Measurements from ENCODE around the gene OFD1. TPM values are rescaled to one million over a fixed set of nuclear protein-coding genes. Genes with fewer than 3 reads are reported as not detected.
A peak's percentile ranks its signal among the peaks of the same experiment; 100 is the strongest.

Gene OFD1
- total and polyA plus RNA-seq, 2 experiments from 2014 or later, result 23.5 TPM

DNA sequence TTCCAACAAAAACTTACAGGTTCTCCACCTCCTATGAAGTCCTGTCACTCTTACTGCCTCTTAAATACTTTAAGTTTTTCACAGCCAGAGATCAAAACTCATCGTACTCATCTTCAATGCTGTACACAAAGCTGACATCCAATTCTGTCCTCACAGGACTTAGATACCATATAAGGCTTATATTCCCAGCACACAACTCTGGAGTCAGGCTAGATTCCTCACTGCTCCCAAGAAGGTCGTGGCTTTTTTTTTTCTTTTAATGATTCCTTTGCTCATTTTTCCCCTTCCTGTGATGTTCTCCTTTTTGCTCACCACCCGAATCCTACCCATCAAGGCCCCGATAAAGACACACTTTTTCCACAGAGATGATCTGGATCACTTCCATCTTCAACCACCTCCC is 1.0 kb upstream of the OFD1 start:
- Histone ChIP-seq H2AFZ (no peak overlapping the region), H3K36me3 (replicated peaks; ENCODE audit: insufficient read depth, low read depth) (no peaks in the 10 kb centered on the region), H3K4me1 (ENCODE audit: insufficient read depth) (no peaks in the 10 kb centered on the region), H3K9me3 (ENCODE audit: low read depth) (no peaks in the 10 kb centered on the region), H3K27me3 (no peaks in the 10 kb centered on the region), H4K20me1 (ENCODE audit: insufficient read depth, poor library complexity, severe bottlenecking) (no peaks in the 10 kb centered on the region), H3K79me2 (peaks cover 62% of the 10 kb centered on the region), H3K27ac (peak overlapping the region; percentile 86), H3K9me2 (replicated peaks; ENCODE audit: insufficient read depth) (no peaks in the 10 kb centered on the region), H3K4me3 (peak overlapping the region; percentile 79), H3K4me2 (peak overlapping the region; percentile 73)
- no peak for TF ChIP-seq EZH2phosphoT487 (IDR thresholded peaks at IDR 0.05; ENCODE audit: low read depth, severe bottlenecking, unreplicated experiment)
- TF ChIP-seq, protein P1, sequence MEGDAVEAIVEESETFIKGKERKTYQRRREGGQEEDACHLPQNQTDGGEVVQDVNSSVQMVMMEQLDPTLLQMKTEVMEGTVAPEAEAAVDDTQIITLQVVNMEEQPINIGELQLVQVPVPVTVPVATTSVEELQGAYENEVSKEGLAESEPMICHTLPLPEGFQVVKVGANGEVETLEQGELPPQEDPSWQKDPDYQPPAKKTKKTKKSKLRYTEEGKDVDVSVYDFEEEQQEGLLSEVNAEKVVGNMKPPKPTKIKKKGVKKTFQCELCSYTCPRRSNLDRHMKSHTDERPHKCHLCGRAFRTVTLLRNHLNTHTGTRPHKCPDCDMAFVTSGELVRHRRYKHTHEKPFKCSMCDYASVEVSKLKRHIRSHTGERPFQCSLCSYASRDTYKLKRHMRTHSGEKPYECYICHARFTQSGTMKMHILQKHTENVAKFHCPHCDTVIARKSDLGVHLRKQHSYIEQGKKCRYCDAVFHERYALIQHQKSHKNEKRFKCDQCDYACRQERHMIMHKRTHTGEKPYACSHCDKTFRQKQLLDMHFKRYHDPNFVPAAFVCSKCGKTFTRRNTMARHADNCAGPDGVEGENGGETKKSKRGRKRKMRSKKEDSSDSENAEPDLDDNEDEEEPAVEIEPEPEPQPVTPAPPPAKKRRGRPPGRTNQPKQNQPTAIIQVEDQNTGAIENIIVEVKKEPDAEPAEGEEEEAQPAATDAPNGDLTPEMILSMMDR (IDR thresholded peaks at IDR 0.05; ENCODE audit: poor library complexity), result no peak
- TF ChIP-seq EZH2 (IDR thresholded peaks at IDR 0.05; ENCODE audit: borderline replicate concordance), result no peak
- 48% methylated on average over 4 of the region's 4 CpGs for WGBS (ENCODE audit: low lambda C conversion rate, missing lambda C conversion rate)
- DNase-seq (ENCODE audit: low spot score), result no peak

DNA sequence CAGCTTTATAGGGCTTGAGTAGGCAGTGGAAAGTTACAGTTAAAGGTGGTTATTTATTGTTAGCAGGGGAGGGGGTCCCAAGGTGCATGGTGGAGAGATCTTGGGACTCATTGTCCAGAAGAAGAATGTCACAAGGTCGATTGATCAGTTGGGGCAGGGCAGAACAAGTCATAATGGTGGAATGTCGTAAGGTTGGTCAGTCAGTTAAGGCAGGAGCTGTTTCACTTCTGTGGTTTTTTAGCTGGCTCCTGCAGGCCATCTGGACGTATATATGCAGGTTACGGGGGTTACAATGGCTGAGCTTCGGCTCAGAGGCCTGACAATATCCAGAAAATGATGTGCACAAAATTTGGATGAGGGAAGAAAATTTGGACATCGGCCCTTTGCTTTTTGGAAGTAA is 7.1 kb downstream of the OFD1 start:
- Histone ChIP-seq H3K4me3 (no peak overlapping the region), H3K9me3 (ENCODE audit: low read depth) (no peaks in the 10 kb centered on the region), H3K9me2 (replicated peaks; ENCODE audit: insufficient read depth) (no peaks in the 10 kb centered on the region), H2AFZ (no peak overlapping the region), H3K4me2 (no peak overlapping the region), H4K20me1 (ENCODE audit: insufficient read depth, poor library complexity, severe bottlenecking) (no peaks in the 10 kb centered on the region), H3K27ac (no peak overlapping the region), H3K4me1 (ENCODE audit: insufficient read depth) (no peaks in the 10 kb centered on the region), H3K27me3 (no peaks in the 10 kb centered on the region), H3K36me3 (replicated peaks; ENCODE audit: insufficient read depth, low read depth) (no peaks in the 10 kb centered on the region), H3K79me2 (peaks cover 12% of the 10 kb centered on the region)
- WGBS (ENCODE audit: low lambda C conversion rate, missing lambda C conversion rate), result 62% methylated on average over 6 of the region's 6 CpGs
- TF ChIP-seq EZH2 (IDR thresholded peaks at IDR 0.05; ENCODE audit: borderline replicate concordance) (no peak), EZH2phosphoT487 (IDR thresholded peaks at IDR 0.05; ENCODE audit: low read depth, severe bottlenecking, unreplicated experiment) (no peak)
- TF ChIP-seq, protein P1 (IDR thresholded peaks at IDR 0.05; ENCODE audit: poor library complexity), result no peak
- no peak for DNase-seq (ENCODE audit: low spot score)

DNA sequence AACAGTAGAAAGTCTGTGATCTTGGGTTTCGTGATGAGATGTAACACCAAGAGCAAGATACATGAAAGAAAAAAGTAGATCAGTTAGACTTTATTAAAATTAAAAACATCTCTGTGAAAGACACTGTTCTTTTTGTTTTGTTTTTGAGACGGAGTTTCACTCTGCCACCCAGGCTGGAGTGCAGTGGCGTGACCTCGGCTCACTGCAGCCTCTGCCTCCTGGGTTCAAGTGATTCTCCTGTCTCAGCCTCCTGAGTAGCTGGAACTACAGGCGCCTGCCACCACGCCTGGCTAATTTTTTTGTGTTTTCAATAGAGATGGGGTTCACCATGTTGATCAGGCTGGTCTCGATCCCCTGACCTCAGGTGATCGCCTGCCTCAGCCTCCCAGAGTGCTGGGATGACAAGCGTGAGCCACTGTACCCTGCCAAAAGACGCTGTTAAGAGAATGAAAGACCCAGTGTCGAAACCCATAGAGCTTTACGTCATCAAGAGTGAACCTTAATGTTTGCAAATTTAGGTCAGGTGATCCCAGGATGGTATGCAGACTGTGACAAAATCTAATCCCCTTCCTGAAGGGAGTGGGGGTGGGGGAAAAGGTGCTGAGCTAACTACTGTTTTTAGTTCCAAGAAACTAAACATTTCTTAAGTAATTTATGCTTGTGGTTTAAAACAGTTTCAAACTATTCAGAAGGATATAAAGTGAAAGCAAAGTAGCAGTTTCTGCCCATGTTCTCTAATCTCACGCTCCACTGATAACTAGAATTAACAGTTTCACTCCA is 8.0 kb downstream of the OFD1 start:
- Histone ChIP-seq H3K9me2 (replicated peaks; ENCODE audit: insufficient read depth) (no peaks in the 10 kb centered on the region), H2AFZ (no peak overlapping the region), H3K4me2 (no peak overlapping the region), H3K27ac (peak overlapping the region; percentile 78), H3K27me3 (no peaks in the 10 kb centered on the region), H3K79me2 (peaks cover 3% of the 10 kb centered on the region), H3K4me1 (ENCODE audit: insufficient read depth) (no peaks in the 10 kb centered on the region), H4K20me1 (ENCODE audit: insufficient read depth, poor library complexity, severe bottlenecking) (no peaks in the 10 kb centered on the region), H3K4me3 (no peak overlapping the region), H3K36me3 (replicated peaks; ENCODE audit: insufficient read depth, low read depth) (no peaks in the 10 kb centered on the region), H3K9me3 (ENCODE audit: low read depth) (no peaks in the 10 kb centered on the region)
- TF ChIP-seq EZH2phosphoT487 (IDR thresholded peaks at IDR 0.05; ENCODE audit: low read depth, severe bottlenecking, unreplicated experiment) (no peak), EZH2 (IDR thresholded peaks at IDR 0.05; ENCODE audit: borderline replicate concordance) (no peak)
- TF ChIP-seq, protein P1 (IDR thresholded peaks at IDR 0.05; ENCODE audit: poor library complexity), result no peak
- 70% methylated on average over 13 of the region's 13 CpGs for WGBS (ENCODE audit: low lambda C conversion rate, missing lambda C conversion rate)
- DNase-seq (ENCODE audit: low spot score), result peak; percentile 21

Measured in hepatocyte (in vitro differentiated cells).